ENCODE data around the gene EMX1. TPM values are rescaled to one million over a fixed set of nuclear protein-coding genes. Genes with fewer than 3 reads are reported as not detected.

EMX1 gene
- total RNA-seq, 4 donors from 2014 or later, result not detected

DNA sequence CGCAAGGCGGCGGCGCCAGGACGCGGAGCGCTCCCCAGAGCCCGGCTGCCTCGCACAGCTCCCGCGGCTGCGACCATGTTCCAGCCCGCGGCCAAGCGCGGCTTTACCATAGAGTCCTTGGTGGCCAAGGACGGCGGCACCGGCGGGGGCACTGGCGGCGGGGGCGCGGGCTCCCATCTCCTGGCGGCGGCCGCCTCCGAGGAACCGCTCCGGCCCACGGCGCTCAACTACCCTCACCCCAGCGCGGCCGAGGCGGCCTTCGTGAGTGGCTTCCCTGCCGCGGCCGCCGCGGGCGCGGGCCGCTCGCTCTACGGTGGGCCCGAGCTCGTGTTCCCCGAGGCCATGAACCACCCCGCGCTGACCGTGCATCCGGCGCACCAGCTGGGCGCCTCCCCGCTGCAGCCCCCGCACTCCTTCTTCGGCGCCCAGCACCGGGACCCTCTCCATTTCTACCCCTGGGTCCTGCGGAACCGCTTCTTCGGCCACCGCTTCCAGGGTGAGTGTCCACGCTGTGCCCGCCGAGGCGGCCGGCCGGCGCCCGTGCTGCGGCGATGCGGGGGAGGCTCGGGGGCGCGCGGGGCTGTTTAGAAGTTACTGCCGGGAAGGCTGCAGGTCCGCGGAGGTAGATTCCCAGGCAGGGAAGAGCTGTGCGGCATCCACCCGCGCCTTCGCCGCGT, 696 bp downstream of the EMX1 start:
- Histone ChIP-seq H3K27me3 (peaks cover 32 to 100% (median 95%) of the 10 kb centered on the region in 4 donors), H3K4me1 (peaks cover 53 to 67% (median 61%) of the 10 kb centered on the region in 4 donors), H3K27ac (replicated peaks in 1 of 4) (no peak overlapping the region), H3K36me3 (no peaks in the 10 kb centered on the region), H3K4me3 (peak overlapping the region; percentile 47 to 57 (median 49)), H3K9me3 (no peaks in the 10 kb centered on the region)
- TF ChIP-seq CTCF (IDR thresholded peaks at IDR 0.05) (no peak), POLR2A (IDR thresholded peaks at IDR 0.05; ENCODE audit: low read depth) (no peak), EP300 (IDR thresholded peaks at IDR 0.05) (no peak)
- no peak for DNase-seq (ENCODE audit: extremely low spot score)
- intact Hi-C loops (cut with DNase I), result no loop called here
- WGBS, result 0% methylated on average over 1 of the region's 89 CpGs

DNA sequence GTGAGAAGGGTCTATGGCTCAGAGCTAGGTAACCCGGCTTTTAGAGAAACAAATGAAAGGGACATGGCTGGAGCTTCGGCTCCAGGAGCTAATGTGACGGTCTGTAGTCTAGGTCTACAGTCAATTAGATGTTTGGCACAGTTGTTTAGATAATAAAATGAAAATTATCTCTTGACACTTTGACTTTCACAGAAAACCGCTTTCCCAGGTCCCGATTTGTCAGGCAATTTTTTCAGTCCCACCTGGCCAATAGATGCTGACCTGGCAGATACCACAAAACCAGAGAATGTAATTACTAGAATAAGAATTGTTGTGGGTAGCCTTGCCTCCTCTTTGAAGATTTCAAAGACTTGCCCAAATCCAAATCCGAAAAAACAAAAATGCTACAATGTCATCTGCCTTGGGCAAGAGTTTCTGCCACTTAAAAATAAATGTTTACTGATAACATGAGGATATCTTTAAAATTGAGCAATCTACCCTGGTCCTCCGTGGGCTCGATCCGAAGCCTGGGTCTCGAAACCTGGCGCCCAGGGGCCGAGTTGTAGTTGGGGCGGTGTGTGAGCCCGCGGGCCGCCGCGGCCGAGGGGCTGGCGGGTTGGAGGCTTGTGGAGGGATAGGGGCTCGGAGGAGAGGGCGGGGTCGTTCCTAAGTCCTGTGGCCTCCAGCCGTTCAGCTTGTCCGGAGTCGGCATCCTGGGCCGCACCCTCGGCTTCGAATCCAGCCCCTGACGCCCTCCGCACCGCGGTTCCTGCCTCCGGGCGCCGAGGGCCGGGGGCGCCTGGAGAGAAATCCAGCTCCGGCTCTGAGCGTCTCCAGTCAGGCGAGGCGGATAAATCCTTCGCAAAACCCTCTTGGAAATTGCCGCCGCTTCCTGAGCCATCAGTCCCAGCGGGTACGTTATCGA, 2.3 kb downstream of the EMX1 start:
- WGBS, result 13% methylated on average over 6 of the region's 48 CpGs
- Histone ChIP-seq H3K4me3 (peak overlapping the region; percentile 23 to 52 (median 42)), H3K4me1 (peaks cover 65 to 75% (median 70%) of the 10 kb centered on the region in 4 donors), H3K27me3 (peaks cover 33 to 100% (median 95%) of the 10 kb centered on the region in 4 donors), H3K9me3 (no peaks in the 10 kb centered on the region), H3K36me3 (no peaks in the 10 kb centered on the region), H3K27ac (replicated peaks in 1 of 4) (no peak overlapping the region)
- no peak for DNase-seq (ENCODE audit: extremely low spot score)
- intact Hi-C loops (cut with DNase I), result no loop called here
- TF ChIP-seq EP300 (IDR thresholded peaks at IDR 0.05) (no peak), CTCF (IDR thresholded peaks at IDR 0.05) (no peak), POLR2A (IDR thresholded peaks at IDR 0.05; ENCODE audit: low read depth) (no peak), POLR2AphosphoS5 (IDR thresholded peaks at IDR 0.05) (no peak)

DNA sequence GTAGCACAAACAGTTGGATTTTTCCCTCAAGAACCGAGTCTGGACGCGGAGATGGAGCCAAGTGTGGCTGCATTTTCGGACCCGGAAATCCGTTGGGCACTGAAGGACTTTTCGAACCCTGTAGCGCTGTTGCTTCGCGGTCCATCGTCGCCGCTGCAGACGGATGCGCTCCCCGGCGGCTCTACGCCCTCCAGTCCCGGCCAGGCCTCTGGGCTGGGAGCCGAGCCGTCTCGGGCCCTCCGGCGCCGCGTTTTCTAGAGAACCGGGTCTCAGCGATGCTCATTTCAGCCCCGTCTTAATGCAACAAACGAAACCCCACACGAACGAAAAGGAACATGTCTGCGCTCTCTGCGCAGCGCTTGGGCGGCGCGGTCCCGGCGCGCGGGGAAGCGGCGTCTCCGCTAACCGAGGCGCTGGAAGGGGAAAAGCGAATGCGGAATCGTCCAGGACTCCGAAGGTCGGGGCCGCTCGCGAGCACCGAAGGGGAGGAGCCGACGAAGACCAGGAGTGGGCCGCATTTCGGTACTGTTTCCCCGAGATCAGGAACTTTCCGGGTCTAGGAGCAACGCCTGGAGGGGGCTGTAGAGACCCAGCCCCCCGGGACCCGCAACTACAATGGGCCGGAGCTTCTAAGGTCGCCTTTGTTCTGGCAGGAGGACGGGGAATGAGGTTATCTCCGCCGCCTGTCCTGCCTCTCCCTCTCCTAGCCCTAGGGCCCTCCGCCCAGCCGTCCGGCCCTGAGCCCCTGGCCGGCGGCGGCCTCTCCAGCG, 3.2 kb downstream of the EMX1 start:
- no peaks in the 10 kb centered on the region for H3K9me3 ChIP-seq
- H3K4me3 ChIP-seq, result peak overlapping the region; percentile 23 to 52 (median 42)
- peaks cover 62 to 75% (median 67%) of the 10 kb centered on the region in 4 donors for H3K4me1 ChIP-seq
- no peaks in the 10 kb centered on the region for H3K36me3 ChIP-seq
- H3K27ac ChIP-seq (replicated peaks in 1 of 4), result no peak overlapping the region
- 4% methylated on average over 15 of the region's 77 CpGs for WGBS
- intact Hi-C loops (cut with DNase I), result no loop called here
- no peak for DNase-seq (ENCODE audit: extremely low spot score)
- no peak for TF ChIP-seq EP300 (IDR thresholded peaks at IDR 0.05)
- peak in 1 of 2 donors; percentile 15 for TF ChIP-seq POLR2AphosphoS5 (IDR thresholded peaks at IDR 0.05)
- H3K27me3 ChIP-seq, result peaks cover 31 to 100% (median 95%) of the 10 kb centered on the region in 4 donors

- H3K4me1 ChIP-seq, result peaks cover 55 to 71% (median 59%) of the 10 kb centered on the region in 4 donors
- DNase-seq (ENCODE audit: extremely low spot score), result no peak
- H3K4me3 ChIP-seq, result peak overlapping the region in 2 of 4 donors; percentile 41 to 52
- no peak for TF ChIP-seq POLR2A (IDR thresholded peaks at IDR 0.05; ENCODE audit: low read depth)
- TF ChIP-seq POLR2AphosphoS5 (IDR thresholded peaks at IDR 0.05), result no peak
- TF ChIP-seq CTCF (IDR thresholded peaks at IDR 0.05), result no peak
- TF ChIP-seq EP300 (IDR thresholded peaks at IDR 0.05), result no peak
- intact Hi-C loops (cut with DNase I), result no loop called here
- H3K36me3 ChIP-seq, result no peaks in the 10 kb centered on the region
- H3K9me3 ChIP-seq, result no peaks in the 10 kb centered on the region
- H3K27me3 ChIP-seq, result peaks cover 25 to 100% (median 94%) of the 10 kb centered on the region in 4 donors
- WGBS, result 26% methylated on average over 14 of the region's 15 CpGs
- H3K27ac ChIP-seq (replicated peaks in 1 of 4), result no peak overlapping the region
These were observed 4.0 kb downstream of the EMX1 start for GRCh38 chr2:72921088-72921851.

Measured in esophagus muscularis mucosa (tissue), 4 donors.